ENCODE results near the gene CTTNBP2NL. TPM values are rescaled to one million over a fixed set of nuclear protein-coding genes. Genes with fewer than 3 reads are reported as not detected.

Gene CTTNBP2NL
- total RNA-seq, 1 experiment from 2014 or later, result 10.6 TPM

Other genes with a start within 250 kb of the CTTNBP2NL start
- gene WNT2B, start 112.8 kb downstream of the CTTNBP2NL start, total RNA-seq (2014; rRNA removed; shearing (Covaris generic); ENCODE audit: low replicate concordance), result 0.23 and 0.37 TPM in 2 replicates
- 11.2 and 12.8 TPM in 2 replicates for gene ST7L, start 222.9 kb downstream of the CTTNBP2NL start, total RNA-seq (2014; rRNA removed; shearing (Covaris generic); ENCODE audit: low replicate concordance)
- 192 and 237 TPM in 2 replicates for gene CAPZA1, start 223.6 kb downstream of the CTTNBP2NL start, total RNA-seq (2014; rRNA removed; shearing (Covaris generic); ENCODE audit: low replicate concordance)

Data from Caki2 (cell line).